Endothelial cell of umbilical vein (primary cell): Measurements from ENCODE around the gene PDE11A. TPM values are rescaled to one million over a fixed set of nuclear protein-coding genes. Genes with fewer than 3 reads are reported as not detected.

Experiments used
- BruUV-seq: library from RNA; stranded (reverse); fragments of 400-500 nt; replicated peaks from 2 replicates; lab custom pipeline; 2021; lab: Mats Ljungman, UMichigan
- CTCF ChIA-PET: fragments of 300-600, 350-600 bp; sonication (Branson Sonifier 250); formaldehyde crosslinking; loops from one replicate; lab custom pipeline; 2021; ENCODE audit warnings: antibody characterized with exemption, inconsistent platforms; lab: Charles Lee
- POLR2A ChIA-PET: fragments of 300-600, 350-600 bp; sonication (Branson Sonifier 250); formaldehyde crosslinking; loops from one replicate; lab custom pipeline; 2021; ENCODE audit warnings: antibody characterized with exemption, inconsistent platforms; lab: Charles Lee
- DNase-seq: peaks from one replicate; pipeline ENCODE4 v3.0.0-alpha.2; 2011; ENCODE audit warnings: low read depth, low spot score
- FAIRE-seq: peaks from 2 replicates; lab custom pipeline; 2011; peaks lifted over from hg19 to GRCh38; lab: Jason Lieb, UNC
- H2AFZ ChIP-seq: 2 replicates; pipeline ENCODE4 v1.6.0; 2012; ENCODE audit warnings: low read depth, low read length, control low read depth, inconsistent platforms
- H3K27ac ChIP-seq: 2 replicates; pipeline ENCODE4 v1.5.1; 2011; ENCODE audit warnings: low read depth, mild to moderate bottlenecking, control low read depth, low read length, moderate library complexity; ENCODE audit not compliant: insufficient read depth
- H3K27me3 ChIP-seq, 2 experiments: 2 replicates each; pipeline versions ENCODE4 v1.6.0 to v1.6.1; 2011; ENCODE audit warnings: low read length in 2 of 2, mixed read lengths in 1 of 2; ENCODE audit not compliant: control insufficient read depth in 2 of 2, insufficient read depth in 2 of 2
- H3K36me3 ChIP-seq, 2 experiments: 2 replicates in 1 of 2; 3 replicates in 1 of 2; pipeline ENCODE4 v1.5.1; 2011; ENCODE audit warnings: low read length in 2 of 2, mild to moderate bottlenecking in 1 of 2, moderate library complexity in 1 of 2; ENCODE audit not compliant: control insufficient read depth in 2 of 2, insufficient read depth in 2 of 2; ENCODE audit errors: extremely low read depth in 1 of 2
- H3K4me1 ChIP-seq: 3 replicates; pipeline ENCODE4 v1.5.1; 2011; ENCODE audit warnings: mild to moderate bottlenecking, low read length; ENCODE audit not compliant: control insufficient read depth, insufficient read depth; ENCODE audit errors: extremely low read depth
- H3K4me2 ChIP-seq: 2 replicates; pipeline ENCODE4 v1.6.1; 2011; ENCODE audit warnings: low read length, control low read depth, mixed read lengths; ENCODE audit not compliant: insufficient read depth
- H3K4me3 ChIP-seq, 3 experiments: fragments of 200-600 bp in 1 of 3; sonication (generic), shearing (Covaris generic) in 1 of 3; replicated peaks in 1 of 3; 2 replicates each; pipeline ENCODE4 v1.5.1; 2011 to 2016; ENCODE audit warnings: control low read depth in 3 of 3, low read length in 3 of 3, mild to moderate bottlenecking in 2 of 3, inconsistent platforms in 1 of 3, low read depth in 1 of 3, moderate library complexity in 1 of 3; ENCODE audit not compliant: insufficient read depth in 1 of 3
- H3K79me2 ChIP-seq: 2 replicates; pipeline ENCODE4 v1.6.0; 2012; ENCODE audit warnings: low read length, inconsistent platforms; ENCODE audit not compliant: control insufficient read depth, insufficient read depth
- H3K9ac ChIP-seq: replicated peaks from 2 replicates; pipeline ENCODE3; 2011; ENCODE audit warnings: low read length, control low read depth; ENCODE audit not compliant: insufficient read depth; ENCODE audit errors: extremely low read depth
- H3K9me1 ChIP-seq: replicated peaks from 3 replicates; pipeline ENCODE4 v1.6.0; 2011; ENCODE audit warnings: mild to moderate bottlenecking, low read length; ENCODE audit not compliant: control insufficient read depth, insufficient read depth; ENCODE audit errors: extremely low read depth
- H3K9me3 ChIP-seq: replicated peaks from 2 replicates; pipeline ENCODE4 v1.5.1; 2012; ENCODE audit warnings: low read length, inconsistent platforms; ENCODE audit not compliant: control insufficient read depth, insufficient read depth
- H4K20me1 ChIP-seq: replicated peaks from 2 replicates; pipeline ENCODE3; 2011; ENCODE audit warnings: mild to moderate bottlenecking, low read length; ENCODE audit not compliant: control insufficient read depth, insufficient read depth; ENCODE audit errors: extremely low read depth
- EZH2 ChIP-seq: IDR thresholded peaks from 2 replicates; pipeline ENCODE4 v1.6.1; 2012; ENCODE audit warnings: borderline replicate concordance, low read depth, mild to moderate bottlenecking, moderate library complexity, low read length, inconsistent platforms; ENCODE audit not compliant: severe bottlenecking
- FOS ChIP-seq: IDR thresholded peaks from 2 replicates; pipeline ENCODE4 v1.6.1; 2011; ENCODE audit warnings: mild to moderate bottlenecking, low read length, moderate library complexity, borderline replicate concordance; ENCODE audit not compliant: insufficient read depth
- GATA2 ChIP-seq: IDR thresholded peaks from 2 replicates; pipeline ENCODE4 v1.7.0; 2011; ENCODE audit warnings: low read depth, mild to moderate bottlenecking, moderate library complexity, mixed read lengths, low read length; ENCODE audit not compliant: insufficient read length, insufficient read depth
- JUN ChIP-seq: IDR thresholded peaks from 2 replicates; pipeline ENCODE4 v1.6.1; 2011; ENCODE audit warnings: borderline replicate concordance, low read depth; ENCODE audit not compliant: insufficient read length, insufficient read depth
- MYC ChIP-seq: IDR thresholded peaks from one replicate; pipeline ENCODE4 v1.6.1; 2011; ENCODE audit warnings: mild to moderate bottlenecking, low read depth, low read length
- POLR2A ChIP-seq: IDR thresholded peaks from 2 replicates; pipeline ENCODE4 v1.6.1; 2012; ENCODE audit warnings: low read depth, mild to moderate bottlenecking, control low read depth, low read length
- POLR2AphosphoS5 ChIP-seq: IDR thresholded peaks from 2 replicates; pipeline ENCODE4 v1.6.1; 2012; ENCODE audit warnings: low read depth, mild to moderate bottlenecking, control low read depth, low read length, moderate library complexity; ENCODE audit not compliant: insufficient read depth
- dilution Hi-C: fragments of 300-500 bp; cut with MboI; formaldehyde crosslinking; loops from one replicate; pipeline ENCODE4 v1.15.0; 2019; ENCODE audit warnings: low sequenced_read_pairs; ENCODE audit not compliant: extremely low pct_ligation_motif_present
- intact Hi-C: fragments of 100-400 bp; cut with micrococcal nuclease; formaldehyde crosslinking; loops from one replicate; pipeline ENCODE4 v1.10.0; 2022
- polyA plus RNA-seq, 4 experiments: library from polyadenylated mRNA; depleted of rRNA in 3 of 4; stranded (reverse) in 3 of 4; unstranded in 1 of 4; fragments of >200 nt; gene quantifications; 2 replicates each; pipeline versions ENCODE4 v1.2.1 to v1.2.3, GENCODE V29; 2011 to 2012; ENCODE audit warnings: missing spikeins in 1 of 4
- total RNA-seq: library from RNA; stranded (reverse); gene quantifications from 2 replicates; pipeline ENCODE4 v1.2.3, GENCODE V29; 2021
- TF ChIP-seq, protein P1 (sequence below), 2 donors: IDR thresholded peaks; 1 replicate in 1 of 2; 2 replicates in 1 of 2; pipeline ENCODE4 v1.5.1; 2011; ENCODE audit warnings: low read length in 2 of 2, mild to moderate bottlenecking in 2 of 2, moderate library complexity in 2 of 2, control low read depth in 1 of 2, inconsistent platforms in 1 of 2, low read depth in 1 of 2; ENCODE audit not compliant: insufficient read depth in 1 of 2; ENCODE audit errors: extremely low read depth in 1 of 2
- TF ChIP-seq, protein P2 (sequence below): IDR thresholded peaks from 2 replicates; pipeline ENCODE4 v1.6.1; 2011; ENCODE audit not compliant: insufficient read depth, insufficient read length

Gene PDE11A
- total and polyA plus RNA-seq, 2 donors (not counting 3 experiments of a cell fraction or from before 2014, with no cell fraction given), result 0.07 to 0.51 TPM

DNA sequence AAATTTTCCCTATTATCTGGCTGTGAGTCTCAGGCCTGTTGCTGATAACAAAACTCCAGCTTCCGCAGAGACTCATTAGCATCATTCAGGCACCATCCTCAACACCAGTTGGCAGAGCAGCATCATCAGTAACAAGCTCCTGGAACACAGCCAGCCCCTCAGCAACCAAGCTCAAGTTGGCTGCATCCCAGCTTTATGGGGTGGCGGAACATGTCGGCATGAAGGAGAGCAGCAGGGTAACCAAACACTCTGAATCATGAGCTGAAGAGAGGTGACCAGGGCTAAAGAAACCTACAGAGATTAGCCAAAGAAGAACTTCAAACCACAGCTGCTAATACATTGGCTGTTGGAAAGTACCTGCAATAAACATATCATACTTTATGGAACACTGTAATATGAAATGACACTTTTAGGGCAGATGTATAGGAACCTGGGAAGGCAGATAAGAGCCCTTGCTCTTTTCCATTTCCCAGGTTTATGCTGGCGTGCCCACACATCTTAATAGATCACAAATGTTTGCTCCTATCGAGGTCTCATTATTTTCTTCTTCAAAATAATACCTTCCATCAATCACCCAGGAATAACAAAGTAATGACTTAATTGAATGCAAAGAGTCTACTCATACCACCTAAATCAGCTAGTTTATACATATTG is 63.8 kb downstream of the PDE11A start:
- Histone ChIP-seq H3K9me1 (no peaks in the 10 kb centered on the region), H3K9me3 (no peaks in the 10 kb centered on the region), H3K4me2 (no peak overlapping the region), H3K9ac (no peak overlapping the region), H3K27ac (no peak overlapping the region), H3K79me2 (no peaks in the 10 kb centered on the region), H3K27me3 (peaks cover 0 to 2% of the 10 kb centered on the region in 2 experiments), H3K4me1 (no peaks in the 10 kb centered on the region), H2AFZ (no peak overlapping the region), H3K36me3 (no peaks in the 10 kb centered on the region), H4K20me1 (no peaks in the 10 kb centered on the region), H3K4me3 (no peak overlapping the region)
- DNase-seq (no peak), FAIRE-seq (no peak)
- CTCF ChIA-PET, result no interaction called here
- TF ChIP-seq POLR2AphosphoS5 (no peak), POLR2A (no peak), EZH2 (no peak), MYC (no peak), JUN (no peak), GATA2 (no peak), FOS (no peak)
- TF ChIP-seq, protein P1, sequence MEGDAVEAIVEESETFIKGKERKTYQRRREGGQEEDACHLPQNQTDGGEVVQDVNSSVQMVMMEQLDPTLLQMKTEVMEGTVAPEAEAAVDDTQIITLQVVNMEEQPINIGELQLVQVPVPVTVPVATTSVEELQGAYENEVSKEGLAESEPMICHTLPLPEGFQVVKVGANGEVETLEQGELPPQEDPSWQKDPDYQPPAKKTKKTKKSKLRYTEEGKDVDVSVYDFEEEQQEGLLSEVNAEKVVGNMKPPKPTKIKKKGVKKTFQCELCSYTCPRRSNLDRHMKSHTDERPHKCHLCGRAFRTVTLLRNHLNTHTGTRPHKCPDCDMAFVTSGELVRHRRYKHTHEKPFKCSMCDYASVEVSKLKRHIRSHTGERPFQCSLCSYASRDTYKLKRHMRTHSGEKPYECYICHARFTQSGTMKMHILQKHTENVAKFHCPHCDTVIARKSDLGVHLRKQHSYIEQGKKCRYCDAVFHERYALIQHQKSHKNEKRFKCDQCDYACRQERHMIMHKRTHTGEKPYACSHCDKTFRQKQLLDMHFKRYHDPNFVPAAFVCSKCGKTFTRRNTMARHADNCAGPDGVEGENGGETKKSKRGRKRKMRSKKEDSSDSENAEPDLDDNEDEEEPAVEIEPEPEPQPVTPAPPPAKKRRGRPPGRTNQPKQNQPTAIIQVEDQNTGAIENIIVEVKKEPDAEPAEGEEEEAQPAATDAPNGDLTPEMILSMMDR (IDR thresholded peaks at IDR 0.05; ENCODE audit: extremely low read depth in 1 of 2, insufficient read depth in 1 of 2, low read depth in 1 of 2, low read length in 2 of 2), result no peak
- TF ChIP-seq, protein P2, sequence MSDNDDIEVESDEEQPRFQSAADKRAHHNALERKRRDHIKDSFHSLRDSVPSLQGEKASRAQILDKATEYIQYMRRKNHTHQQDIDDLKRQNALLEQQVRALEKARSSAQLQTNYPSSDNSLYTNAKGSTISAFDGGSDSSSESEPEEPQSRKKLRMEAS, result no peak
- POLR2A ChIA-PET, result no interaction called here
- no TSS peak for BruUV-seq
- intact Hi-C loops (no loop called here), dilution Hi-C loops (no loop called here)
